HFF-Myc (cell line): Measurements from ENCODE around the gene RFX8.

ENCODE experiments used
- DNase-seq: peaks from one replicate; pipeline ENCODE4 v3.0.0-alpha.2; 2011; ENCODE audit warnings: low read depth; ENCODE audit errors: extremely low read depth
- H3K4me3 ChIP-seq: replicated peaks from 2 replicates; pipeline ENCODE4 v1.5.1; 2011; ENCODE audit warnings: low read depth, mild to moderate bottlenecking, control low read depth, low read length
- CTCF ChIP-seq: IDR thresholded peaks from 2 replicates; pipeline ENCODE4 v1.5.1; 2012; ENCODE audit warnings: mild to moderate bottlenecking, low read depth, low read length, control low read depth; ENCODE audit errors: missing control alignments

Gene RFX8

GRCh38 chr2:101371636-101372035 is 103.3 kb downstream of the RFX8 start:
- no peak for DNase-seq
- no peak overlapping the region for H3K4me3 ChIP-seq
- no peak for TF ChIP-seq CTCF

- TF ChIP-seq CTCF, result no peak
- DNase-seq, result no peak
Observed at GRCh38 chr2:101369100-101369499, 105.8 kb downstream of the RFX8 start.

GRCh38 chr2:101368376-101368775 is 106.5 kb downstream of the RFX8 start:
- no peak overlapping the region for H3K4me3 ChIP-seq
- DNase-seq, result no peak
- TF ChIP-seq CTCF, result no peak

More at GRCh38 chr2:101369100-101369499, 105.8 kb downstream of the RFX8 start:
- no peak overlapping the region for H3K4me3 ChIP-seq

GRCh38 chr2:101367508-101367907 is 107.4 kb downstream of the RFX8 start:
- no peak overlapping the region for H3K4me3 ChIP-seq
- TF ChIP-seq CTCF, result no peak
- no peak for DNase-seq

- no peak for TF ChIP-seq CTCF
- DNase-seq, result no peak
- no peak overlapping the region for H3K4me3 ChIP-seq
Observed at GRCh38 chr2:101364878-101365277, 110.0 kb downstream of the RFX8 start.

GRCh38 chr2:101362777-101363176 is 112.1 kb downstream of the RFX8 start:
- no peak for TF ChIP-seq CTCF
- DNase-seq, result no peak
- no peak overlapping the region for H3K4me3 ChIP-seq

GRCh38 chr2:101362316-101362715 is 112.6 kb downstream of the RFX8 start:
- no peak for DNase-seq
- H3K4me3 ChIP-seq, result no peak overlapping the region
- no peak for TF ChIP-seq CTCF
